H9 (cell line): ENCODE measurements around the gene ANKRD29. TPM values are rescaled to one million over a fixed set of nuclear protein-coding genes. Genes with fewer than 3 reads are reported as not detected.

Source experiments
- DNase-seq: peaks from one replicate; pipeline ENCODE4 v3.0.0-alpha.2; 2017
- H2AFZ ChIP-seq: one replicate; pipeline ENCODE4 v1.6.1; 2013; ENCODE audit warnings: mild to moderate bottlenecking, low read length, control low read depth, moderate library complexity
- H2AK5ac ChIP-seq: 2 replicates; pipeline ENCODE4 v1.6.1; 2013; ENCODE audit warnings: low read length, control low read depth, mixed read lengths; ENCODE audit not compliant: insufficient read length
- H2BK120ac ChIP-seq: one replicate; pipeline ENCODE4 v1.6.1; 2013; ENCODE audit warnings: low read depth, mild to moderate bottlenecking, low read length, control low read depth, inconsistent platforms; ENCODE audit not compliant: poor library complexity, severe bottlenecking
- H2BK12ac ChIP-seq: 2 replicates; pipeline ENCODE4 v1.6.1; 2013; ENCODE audit warnings: low read length, control low read depth, mixed read lengths, low read depth; ENCODE audit not compliant: insufficient read length
- H2BK15ac ChIP-seq: 2 replicates; pipeline ENCODE4 v1.6.1; 2013; ENCODE audit warnings: low read depth, low read length, control low read depth
- H2BK20ac ChIP-seq: one replicate; pipeline ENCODE4 v1.6.1; 2013; ENCODE audit warnings: low read depth, mild to moderate bottlenecking, low read length, control low read depth, inconsistent platforms; ENCODE audit not compliant: poor library complexity, severe bottlenecking
- H2BK5ac ChIP-seq: 2 replicates; pipeline ENCODE4 v1.6.1; 2013; ENCODE audit warnings: low read length, control low read depth, mixed read lengths; ENCODE audit not compliant: insufficient read length
- H3K14ac ChIP-seq: 2 replicates; pipeline ENCODE4 v1.6.1; 2013; ENCODE audit warnings: low read length, control low read depth; ENCODE audit not compliant: insufficient read depth
- H3K18ac ChIP-seq: 2 replicates; pipeline ENCODE4 v1.6.1; 2013; ENCODE audit warnings: low read depth, mild to moderate bottlenecking, mixed read lengths, low read length, control low read depth; ENCODE audit not compliant: insufficient read length
- H3K23ac ChIP-seq: 2 replicates; pipeline ENCODE4 v1.6.1; 2013; ENCODE audit warnings: low read length, control low read depth, mixed read lengths, low read depth; ENCODE audit not compliant: insufficient read length
- H3K23me2 ChIP-seq: 2 replicates; pipeline ENCODE4 v1.6.1; 2013; ENCODE audit warnings: low read depth, mild to moderate bottlenecking, mixed read lengths, low read length, control low read depth; ENCODE audit not compliant: insufficient read length, poor library complexity, severe bottlenecking
- H3K27ac ChIP-seq: 2 replicates; pipeline ENCODE4 v1.5.1; 2013; ENCODE audit warnings: low read length, control low read depth, mixed read lengths, low read depth; ENCODE audit not compliant: insufficient read length
- H3K27me3 ChIP-seq: 2 replicates; pipeline ENCODE4 v1.6.1; 2013; ENCODE audit warnings: low read length, control low read depth, inconsistent platforms; ENCODE audit not compliant: insufficient read depth
- H3K4ac ChIP-seq: 2 replicates; pipeline ENCODE4 v1.6.1; 2013; ENCODE audit warnings: low read depth, mild to moderate bottlenecking, control low read depth, inconsistent platforms, low read length, moderate library complexity
- H3K4me1 ChIP-seq: 2 replicates; pipeline ENCODE4 v1.6.1; 2013; ENCODE audit warnings: low read length, control low read depth, inconsistent platforms; ENCODE audit not compliant: insufficient read depth
- H3K4me2 ChIP-seq: 2 replicates; pipeline ENCODE4 v1.6.1; 2013; ENCODE audit warnings: low read length, control low read depth, mixed read lengths; ENCODE audit not compliant: insufficient read length, insufficient read depth
- H3K56ac ChIP-seq: 2 replicates; pipeline ENCODE4 v1.6.1; 2013; ENCODE audit warnings: low read depth, mild to moderate bottlenecking, mixed read lengths, low read length, control low read depth; ENCODE audit not compliant: insufficient read length
- H3K79me1 ChIP-seq: 2 replicates; pipeline ENCODE4 v1.6.1; 2013; ENCODE audit warnings: low read depth, mild to moderate bottlenecking, moderate library complexity, low read length, control low read depth, inconsistent platforms; ENCODE audit not compliant: insufficient read depth, poor library complexity, severe bottlenecking
- H3K79me2 ChIP-seq: 2 replicates; pipeline ENCODE4 v1.6.1; 2013; ENCODE audit warnings: low read length, control low read depth, inconsistent platforms; ENCODE audit not compliant: insufficient read depth
- H3K9ac ChIP-seq: 2 replicates; pipeline ENCODE4 v1.6.1; 2013; ENCODE audit warnings: low read length, control low read depth, mixed read lengths; ENCODE audit not compliant: insufficient read length; ENCODE audit errors: extremely low read depth
- H3K9me3 ChIP-seq: one replicate; pipeline ENCODE4 v1.6.1; 2013; ENCODE audit warnings: low read depth, low read length, inconsistent platforms; ENCODE audit not compliant: control insufficient read depth
- H3T11ph ChIP-seq: one replicate; pipeline ENCODE4 v1.6.1; 2013; ENCODE audit warnings: mild to moderate bottlenecking, low read length, control low read depth, inconsistent platforms
- H4K20me1 ChIP-seq: one replicate; pipeline ENCODE4 v1.6.1; 2013; ENCODE audit not compliant: control insufficient read depth, insufficient read length, insufficient read depth
- H4K5ac ChIP-seq: 2 replicates; pipeline ENCODE4 v1.6.1; 2013; ENCODE audit warnings: low read depth, mild to moderate bottlenecking, mixed read lengths, low read length, control low read depth; ENCODE audit not compliant: insufficient read length
- H4K8ac ChIP-seq: replicated peaks from 2 replicates; pipeline ENCODE4 v1.6.1; 2013; ENCODE audit warnings: low read length, control low read depth, mixed read lengths, low read depth; ENCODE audit not compliant: insufficient read length
- H4K91ac ChIP-seq: 2 replicates; pipeline ENCODE4 v1.6.1; 2013; ENCODE audit warnings: low read depth, mild to moderate bottlenecking, moderate library complexity, mixed read lengths, low read length, control low read depth; ENCODE audit not compliant: insufficient read length
- H3K27ac Mint-ChIP-seq, 3 experiments: 2 replicates in 2 of 3; 3 replicates in 1 of 3; pipeline ENCODE4 v1.8.0; 2020 to 2021; ENCODE audit warnings: mixed read lengths in 3 of 3, mild to moderate bottlenecking in 1 of 3, moderate library complexity in 1 of 3
- H3K27me3 Mint-ChIP-seq: 2 replicates; pipeline ENCODE4 v1.8.0; 2021; ENCODE audit warnings: low read depth, mild to moderate bottlenecking, moderate library complexity, mixed read lengths
- H3K36me3 Mint-ChIP-seq, 3 experiments: 2 replicates in 2 of 3; 3 replicates in 1 of 3; pipeline ENCODE4 v1.8.0; 2020 to 2021; ENCODE audit warnings: low read depth in 3 of 3, mixed read lengths in 3 of 3; ENCODE audit not compliant: insufficient read depth in 1 of 3
- H3K4me1 Mint-ChIP-seq, 2 experiments: 2 replicates each; pipeline ENCODE4 v1.8.0; 2020; ENCODE audit warnings: mixed read lengths in 2 of 2
- H3K4me3 Mint-ChIP-seq, 2 experiments: 2 replicates in 1 of 2; 3 replicates in 1 of 2; pipeline ENCODE4 v1.8.0; 2020 to 2021; ENCODE audit warnings: mild to moderate bottlenecking in 2 of 2, mixed read lengths in 2 of 2, moderate library complexity in 1 of 2
- H3K9me3 Mint-ChIP-seq, 2 experiments: 2 replicates in 1 of 2; 3 replicates in 1 of 2; pipeline ENCODE4 v1.8.0; 2020; ENCODE audit warnings: mild to moderate bottlenecking in 2 of 2, mixed read lengths in 2 of 2, moderate library complexity in 1 of 2
- WGBS: extraction: QIAGEN DNeasy Blood & Tissue Kit; methylation state at CpG from one replicate; pipeline ENCODE4 v1.1.7; 2013; ENCODE audit warnings: missing lambda C conversion rate, low lambda C conversion rate, mixed read lengths; ENCODE audit not compliant: insufficient read length; ENCODE audit errors: extremely low coverage; 5-methylcytosine and 5-hydroxymethylcytosine counted together
- total RNA-seq: library from RNA; stranded (reverse); gene quantifications from 2 replicates; pipeline ENCODE4 v1.2.1, GENCODE V29; 2021
- TF ChIP-seq, protein P1 (sequence below): fragments of 200-600 bp; sonication (generic); conservative IDR thresholded peaks from 3 replicates; pipeline ENCODE4 v1.8.0; 2021; ENCODE audit warnings: antibody characterized with exemption, mild to moderate bottlenecking

The ANKRD29 gene
- total RNA-seq, 1 experiment from 2014 or later = 2.1 TPM

DNA sequence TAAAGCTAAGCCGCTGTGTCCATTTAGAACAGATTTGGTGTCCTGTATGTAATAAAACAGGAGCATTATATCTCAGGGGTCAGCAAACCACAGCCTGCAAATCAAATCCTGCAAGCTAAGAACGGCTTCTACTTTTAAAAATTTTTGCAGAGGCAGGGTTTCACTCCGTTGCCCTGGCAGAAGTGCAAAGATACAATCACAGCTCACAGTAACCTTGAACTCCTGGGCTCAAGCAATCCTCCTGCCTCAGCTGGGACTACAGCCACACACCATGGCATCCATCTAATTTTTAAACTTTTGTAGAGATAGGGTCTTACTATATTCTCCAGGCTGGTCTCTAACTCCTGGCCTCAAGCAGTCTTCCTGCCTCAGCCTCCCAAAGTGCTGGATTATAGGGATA, 47.8 kb downstream of the ANKRD29 start:
- H3K4me1 Mint-ChIP-seq = peaks cover 7 to 16% of the 10 kb centered on the region in 2 experiments
- no peak overlapping the region for H3T11ph ChIP-seq
- no peak overlapping the region for H2BK12ac ChIP-seq
- H3K23me2 ChIP-seq = peaks cover 12% of the 10 kb centered on the region
- H3K9me3 ChIP-seq = no peaks in the 10 kb centered on the region
- H4K8ac ChIP-seq = no peak overlapping the region
- H3K79me2 ChIP-seq = no peaks in the 10 kb centered on the region
- H3K27me3 ChIP-seq = peaks cover 1% of the 10 kb centered on the region; the same call in 1 of the 2 replicates
- WGBS = no CpG with 5 or more reads among the region's 3 CpGs
- no peak overlapping the region for H3K18ac ChIP-seq
- no peak overlapping the region for H2BK20ac ChIP-seq
- no peaks in the 10 kb centered on the region for H4K20me1 ChIP-seq
- H3K27me3 Mint-ChIP-seq = peaks cover 27% of the 10 kb centered on the region
- TF ChIP-seq, protein P1, sequence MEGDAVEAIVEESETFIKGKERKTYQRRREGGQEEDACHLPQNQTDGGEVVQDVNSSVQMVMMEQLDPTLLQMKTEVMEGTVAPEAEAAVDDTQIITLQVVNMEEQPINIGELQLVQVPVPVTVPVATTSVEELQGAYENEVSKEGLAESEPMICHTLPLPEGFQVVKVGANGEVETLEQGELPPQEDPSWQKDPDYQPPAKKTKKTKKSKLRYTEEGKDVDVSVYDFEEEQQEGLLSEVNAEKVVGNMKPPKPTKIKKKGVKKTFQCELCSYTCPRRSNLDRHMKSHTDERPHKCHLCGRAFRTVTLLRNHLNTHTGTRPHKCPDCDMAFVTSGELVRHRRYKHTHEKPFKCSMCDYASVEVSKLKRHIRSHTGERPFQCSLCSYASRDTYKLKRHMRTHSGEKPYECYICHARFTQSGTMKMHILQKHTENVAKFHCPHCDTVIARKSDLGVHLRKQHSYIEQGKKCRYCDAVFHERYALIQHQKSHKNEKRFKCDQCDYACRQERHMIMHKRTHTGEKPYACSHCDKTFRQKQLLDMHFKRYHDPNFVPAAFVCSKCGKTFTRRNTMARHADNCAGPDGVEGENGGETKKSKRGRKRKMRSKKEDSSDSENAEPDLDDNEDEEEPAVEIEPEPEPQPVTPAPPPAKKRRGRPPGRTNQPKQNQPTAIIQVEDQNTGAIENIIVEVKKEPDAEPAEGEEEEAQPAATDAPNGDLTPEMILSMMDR = no peak
- H3K9ac ChIP-seq = no peak overlapping the region
- H2BK5ac ChIP-seq = no peak overlapping the region
- H4K91ac ChIP-seq = no peak overlapping the region
- no peak for DNase-seq
- H3K4me2 ChIP-seq = no peak overlapping the region
- H3K9me3 Mint-ChIP-seq = no peaks in the 10 kb centered on the region
- H3K36me3 Mint-ChIP-seq = no peaks in the 10 kb centered on the region
- H3K27ac ChIP-seq = no peak overlapping the region
- H3K4ac ChIP-seq = no peak overlapping the region
- no peak overlapping the region for H3K4me3 Mint-ChIP-seq
- H3K56ac ChIP-seq = no peak overlapping the region
- H3K79me1 ChIP-seq = no peaks in the 10 kb centered on the region
- no peak overlapping the region for H3K27ac Mint-ChIP-seq
- no peak overlapping the region for H2AK5ac ChIP-seq
- no peak overlapping the region for H3K23ac ChIP-seq
- H2BK120ac ChIP-seq = no peak overlapping the region
- no peak overlapping the region for H3K14ac ChIP-seq
- no peak overlapping the region for H2AFZ ChIP-seq
- H4K5ac ChIP-seq = no peak overlapping the region
- no peaks in the 10 kb centered on the region; the same call in 1 of the 2 replicates for H3K4me1 ChIP-seq
- H2BK15ac ChIP-seq = no peak overlapping the region
